ENCODE results near the gene SLC5A11. TPM values are rescaled to one million over a fixed set of nuclear protein-coding genes. Genes with fewer than 3 reads are reported as not detected.

The SLC5A11 gene
- total RNA-seq (under 1 TPM in 3 of 4 donors, not detected in 1; 0.12 to 0.24 (median 0.21) TPM), polyA plus RNA-seq (under 1 TPM in 1 of 3 donors, not detected in 2; 0.05 TPM)
- long read RNA-seq, donor 1 = 0 reads
- long read RNA-seq, donor 2 = 0 reads

- intact Hi-C loops (cut with DNase I) = no loop called here
- Histone ChIP-seq H3K36me3 (ENCODE audit: insufficient read depth in 1 of 2, low read depth in 1 of 2) (no peaks in the 10 kb centered on the region), H3K4me1 (no peaks in the 10 kb centered on the region), H3K27ac (no peak within 1 kb of the TSS), H3K4me3 (no peak within 1 kb of the TSS), H3K9me3 (no peaks in the 10 kb centered on the region), H3K27me3 (ENCODE audit: insufficient read depth in 3 of 3, low read length in 2 of 3) (no peaks in the 10 kb centered on the region)
- ATAC-seq = no peak
- no peak for DNase-seq
- TF ChIP-seq CTCF (IDR thresholded peaks at IDR 0.05) = no peak
- 64 to 72% (median 70%) methylated on average over 21 of the region's 21 CpGs for WGBS, 3 donors
Observed at GRCh38 chr16:24845726-24846547, at the start of gene SLC5A11. TSS of gene SLC5A11 (plus strand) at chr16:24845963. CDS start at chr16:24858644, 12,681 bp downstream.

GRCh38 chr16:24800586-24800985 is 45.2 kb upstream of the SLC5A11 start:
- Histone ChIP-seq H3K27ac (no peak overlapping the region), H3K36me3 (ENCODE audit: insufficient read depth in 1 of 2, low read depth in 1 of 2) (peaks cover 20 to 100% of the 10 kb centered on the region in 2 donors), H3K4me3 (no peak overlapping the region), H3K27me3 (ENCODE audit: insufficient read depth in 3 of 3, low read length in 2 of 3) (no peaks in the 10 kb centered on the region), H3K4me1 (no peaks in the 10 kb centered on the region), H3K9me3 (no peaks in the 10 kb centered on the region)
- 74 to 77% (median 75%) methylated on average over 4 of the region's 4 CpGs for WGBS, 3 donors
- peak in 3 of 4 donors; percentile 35 to 54 (median 49) for ATAC-seq
- DNase-seq = no peak
- intact Hi-C loops (cut with DNase I) = no loop called here
- no peak for TF ChIP-seq CTCF (IDR thresholded peaks at IDR 0.05)

GRCh38 chr16:24801761-24802302 is 43.9 kb upstream of the SLC5A11 start:
- WGBS, 3 donors = 90 to 92% (median 92%) methylated on average over 3 of the region's 3 CpGs
- intact Hi-C loops (cut with DNase I) = no loop called here
- H3K27me3 ChIP-seq (ENCODE audit: insufficient read depth in 3 of 3, low read length in 2 of 3) = no peaks in the 10 kb centered on the region
- H3K27ac ChIP-seq = no peak overlapping the region
- ATAC-seq = no peak
- DNase-seq = no peak
- no peaks in the 10 kb centered on the region for H3K4me1 ChIP-seq
- no peaks in the 10 kb centered on the region for H3K9me3 ChIP-seq
- H3K4me3 ChIP-seq = no peak overlapping the region
- H3K36me3 ChIP-seq (ENCODE audit: insufficient read depth in 1 of 2, low read depth in 1 of 2) = peaks cover 33 to 100% of the 10 kb centered on the region in 2 donors
- TF ChIP-seq CTCF (IDR thresholded peaks at IDR 0.05) = no peak

GRCh38 chr16:24805484-24805883 is 40.3 kb upstream of the SLC5A11 start:
- no peak overlapping the region for H3K27ac ChIP-seq
- 91 to 97% (median 93%) methylated on average over 5 of the region's 5 CpGs for WGBS, 3 donors
- DNase-seq = no peak
- H3K4me1 ChIP-seq = no peaks in the 10 kb centered on the region
- no peaks in the 10 kb centered on the region for H3K9me3 ChIP-seq
- H3K4me3 ChIP-seq = no peak overlapping the region
- no peak for ATAC-seq
- no peaks in the 10 kb centered on the region for H3K27me3 ChIP-seq (ENCODE audit: insufficient read depth in 3 of 3, low read length in 2 of 3)
- no peak for TF ChIP-seq CTCF (IDR thresholded peaks at IDR 0.05)
- H3K36me3 ChIP-seq (ENCODE audit: insufficient read depth in 1 of 2, low read depth in 1 of 2) = peaks cover 22 to 100% of the 10 kb centered on the region in 2 donors
- intact Hi-C loops (cut with DNase I) = loop anchor here in 1 of 2 donors (5.0 kb wide), 1 partner anchor 142 kb away; no protein-coding TSS in a partner anchor
